ENCODE measurements around the gene DRD1. TPM values are rescaled to one million over a fixed set of nuclear protein-coding genes. Genes with fewer than 3 reads are reported as not detected.
A peak's percentile ranks its signal among the peaks of the same experiment; 100 is the strongest.

The DRD1 gene
- total RNA-seq, 1 donor from 2014 or later: 0.87 TPM

DNA sequence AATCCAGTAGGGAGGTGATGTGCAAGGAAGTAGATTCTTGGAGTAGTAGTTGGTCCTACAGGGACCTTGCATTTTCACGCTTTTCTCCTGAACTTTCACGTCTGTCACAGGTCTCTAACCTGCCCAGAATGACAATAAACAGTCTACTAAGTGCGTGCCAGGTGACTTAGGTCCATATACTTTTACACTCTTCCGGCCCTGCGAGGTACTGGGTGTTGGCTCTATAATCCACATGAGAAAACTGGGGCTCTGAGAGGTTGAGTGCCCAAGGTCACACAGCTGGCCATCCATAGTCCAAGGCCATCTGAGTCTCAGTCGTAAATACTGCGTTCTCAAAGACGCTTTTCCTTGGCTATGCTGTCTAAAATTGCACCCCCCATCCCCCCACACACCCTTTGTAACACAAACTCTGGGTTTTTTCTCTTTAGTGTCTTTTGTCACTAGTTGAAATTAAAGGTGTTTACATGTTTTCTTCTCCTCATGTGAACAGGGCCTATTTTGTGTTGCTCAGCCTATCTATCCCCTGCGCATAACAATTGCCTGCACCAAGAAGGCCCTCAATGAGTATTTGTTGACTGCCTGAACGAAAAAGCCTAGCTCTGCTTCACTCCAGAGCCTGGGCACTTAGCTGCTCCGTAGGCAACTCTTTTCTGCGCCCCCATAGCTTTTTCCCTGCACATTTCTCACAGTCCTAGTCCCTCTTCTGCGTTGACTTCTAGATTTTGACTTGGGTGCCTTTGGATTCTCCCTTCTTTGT lies 35.3 kb upstream of the DRD1 start:
- Mint-ChIP-seq H3K9me3 (peaks cover 4% of the 10 kb centered on the region), H3K4me1 (ENCODE audit: unreplicated experiment) (peaks cover 35% of the 10 kb centered on the region), H3K27ac (peak overlapping the region; percentile 69), H3K4me3 (peak overlapping the region; percentile 96), H3K36me3 (peaks cover 30% of the 10 kb centered on the region), H3K27me3 (peaks cover 13% of the 10 kb centered on the region)
- no peak for TF ChIP-seq CTCF (conservative IDR thresholded peaks at IDR 0.05)
- DNase-seq (ENCODE audit: extremely low spot score, unreplicated experiment): no peak

DNA sequence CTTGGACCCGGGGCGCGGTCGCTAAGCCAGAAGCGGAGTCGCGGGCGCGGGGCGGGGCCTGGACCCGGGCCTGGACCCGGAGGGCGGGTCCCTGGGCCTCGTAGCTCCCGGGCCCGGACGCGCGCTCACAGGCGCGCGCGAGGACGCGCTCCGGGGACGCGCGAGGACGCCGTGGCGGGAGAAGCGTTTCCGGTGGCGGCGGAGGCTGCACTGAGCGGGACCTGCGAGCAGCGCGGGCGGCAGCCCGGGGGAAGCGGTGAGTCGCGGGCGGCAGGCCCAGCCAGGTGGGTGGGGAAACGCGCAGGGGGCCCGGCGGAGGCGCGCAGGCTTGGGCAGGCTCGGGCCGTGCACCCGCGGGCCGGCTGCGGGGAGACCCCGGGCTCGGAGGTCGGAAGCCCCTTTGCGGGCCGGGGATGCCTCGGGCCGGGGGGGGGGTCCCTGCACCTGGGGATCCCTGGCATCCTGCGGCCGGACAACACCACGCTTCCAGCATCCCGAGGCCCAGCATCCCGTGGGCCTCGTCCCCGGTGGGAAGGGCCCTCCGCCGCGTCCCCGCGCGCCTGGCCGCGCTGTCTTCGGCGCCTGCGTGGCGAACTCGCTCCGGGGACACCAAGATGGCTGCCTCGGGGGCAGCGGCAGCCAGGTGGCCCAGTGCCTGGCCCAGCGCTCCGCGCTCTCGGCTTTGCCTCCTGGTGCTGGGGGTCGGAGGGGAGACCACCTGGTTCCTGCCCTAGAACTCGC lies 34.6 kb upstream of the DRD1 start, which contains the start of gene SFXN1:
Gene SFXN1 (plus strand): TSS at position 177 of the 741 bp plus-strand sequence. CDS start 13,544 bp downstream, outside the sequence.
- peaks cover 31% of the 10 kb centered on the region for H3K4me1 Mint-ChIP-seq (ENCODE audit: unreplicated experiment)
- DNase-seq (ENCODE audit: extremely low spot score, unreplicated experiment): peak; percentile 88
- peaks cover 4% of the 10 kb centered on the region for H3K9me3 Mint-ChIP-seq
- H3K27ac Mint-ChIP-seq: peak within 1 kb of the TSS; percentile 80
- no peak for TF ChIP-seq CTCF (conservative IDR thresholded peaks at IDR 0.05)
- peaks cover 18% of the 10 kb centered on the region for H3K27me3 Mint-ChIP-seq
- peak within 1 kb of the TSS; percentile 96 for H3K4me3 Mint-ChIP-seq
- peaks cover 25% of the 10 kb centered on the region for H3K36me3 Mint-ChIP-seq

DNA sequence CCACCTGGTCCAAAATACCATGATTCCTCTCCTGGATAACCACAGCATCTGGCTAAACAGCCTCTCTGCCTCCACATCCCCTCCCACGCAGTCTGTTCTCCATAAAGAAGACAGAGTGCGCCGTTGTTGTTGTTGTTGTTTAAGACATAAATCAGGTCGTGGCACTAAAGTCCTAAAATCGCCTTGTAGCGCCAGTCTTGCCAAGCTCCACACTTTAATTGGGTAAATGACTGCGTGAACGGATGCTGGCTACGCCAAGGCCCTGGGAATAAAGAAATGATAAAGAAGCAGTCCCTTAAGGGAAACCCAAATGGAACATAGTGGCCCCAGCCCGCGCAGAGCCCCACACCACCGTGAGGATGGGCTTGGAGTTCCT lies 34.0 kb upstream of the DRD1 start:
- peaks cover 4% of the 10 kb centered on the region for H3K9me3 Mint-ChIP-seq
- peak overlapping the region; percentile 85 for H3K4me3 Mint-ChIP-seq
- H3K27me3 Mint-ChIP-seq: peaks cover 18% of the 10 kb centered on the region
- H3K36me3 Mint-ChIP-seq: peaks cover 19% of the 10 kb centered on the region
- H3K27ac Mint-ChIP-seq: peak overlapping the region; percentile 80
- no peak for DNase-seq (ENCODE audit: extremely low spot score, unreplicated experiment)
- no peak for TF ChIP-seq CTCF (conservative IDR thresholded peaks at IDR 0.05)
- H3K4me1 Mint-ChIP-seq (ENCODE audit: unreplicated experiment): peaks cover 26% of the 10 kb centered on the region

GRCh38 chr5:175477440-175477839 lies 33.5 kb upstream of the DRD1 start:
- H3K4me3 Mint-ChIP-seq: peak overlapping the region; percentile 85
- TF ChIP-seq CTCF (conservative IDR thresholded peaks at IDR 0.05): no peak
- peaks cover 15% of the 10 kb centered on the region for H3K36me3 Mint-ChIP-seq
- peaks cover under 1% of the 10 kb centered on the region for H3K9me3 Mint-ChIP-seq
- peaks cover 26% of the 10 kb centered on the region for H3K4me1 Mint-ChIP-seq (ENCODE audit: unreplicated experiment)
- no peak for DNase-seq (ENCODE audit: extremely low spot score, unreplicated experiment)
- H3K27ac Mint-ChIP-seq: no peak overlapping the region
- H3K27me3 Mint-ChIP-seq: peaks cover 18% of the 10 kb centered on the region

DNA sequence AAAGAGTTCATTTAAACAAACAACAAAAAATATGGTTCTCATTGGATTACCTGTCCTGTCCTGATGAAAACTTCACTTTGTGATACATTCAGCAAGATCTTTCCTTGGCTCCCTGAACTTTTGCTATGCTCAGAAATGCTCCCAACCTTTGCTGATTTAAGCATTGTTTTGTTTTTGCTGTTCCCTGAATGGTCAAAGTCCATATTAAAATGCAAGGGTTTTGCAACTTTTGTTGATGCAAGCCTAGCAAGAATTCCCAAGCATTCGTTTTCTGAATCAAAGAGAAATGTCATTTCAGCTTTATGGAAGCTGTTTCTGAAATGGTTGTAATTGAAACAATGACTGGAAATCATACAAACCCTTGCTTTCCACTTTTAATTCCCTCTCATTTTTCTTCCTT lies 31.3 kb upstream of the DRD1 start:
- Mint-ChIP-seq H3K27me3 (peaks cover 18% of the 10 kb centered on the region), H3K9me3 (no peaks in the 10 kb centered on the region), H3K36me3 (no peaks in the 10 kb centered on the region), H3K27ac (no peak overlapping the region), H3K4me3 (no peak overlapping the region), H3K4me1 (ENCODE audit: unreplicated experiment) (peaks cover 16% of the 10 kb centered on the region)
- DNase-seq (ENCODE audit: extremely low spot score, unreplicated experiment): no peak
- TF ChIP-seq CTCF (conservative IDR thresholded peaks at IDR 0.05): no peak

Data from type B pancreatic cell (in vitro differentiated cells).